Jurkat, Clone E6-1 (cell line): ENCODE data around the gene GALNT17.
"Not testable (repeated sequence)": the region's sequence is repeated elsewhere in the genome, so short reads cannot be mapped to it uniquely, and the experiment has no call there.

Source experiments
- DNase-seq: peaks from one replicate; pipeline ENCODE4 v3.0.0-alpha.2; 2011; ENCODE audit warnings: low read depth, low spot score
- H3K4me3 ChIP-seq: 2 replicates; pipeline ENCODE4 v1.5.1; 2011; ENCODE audit warnings: mild to moderate bottlenecking, low read length, control low read depth, moderate library complexity

GALNT17 gene

DNA sequence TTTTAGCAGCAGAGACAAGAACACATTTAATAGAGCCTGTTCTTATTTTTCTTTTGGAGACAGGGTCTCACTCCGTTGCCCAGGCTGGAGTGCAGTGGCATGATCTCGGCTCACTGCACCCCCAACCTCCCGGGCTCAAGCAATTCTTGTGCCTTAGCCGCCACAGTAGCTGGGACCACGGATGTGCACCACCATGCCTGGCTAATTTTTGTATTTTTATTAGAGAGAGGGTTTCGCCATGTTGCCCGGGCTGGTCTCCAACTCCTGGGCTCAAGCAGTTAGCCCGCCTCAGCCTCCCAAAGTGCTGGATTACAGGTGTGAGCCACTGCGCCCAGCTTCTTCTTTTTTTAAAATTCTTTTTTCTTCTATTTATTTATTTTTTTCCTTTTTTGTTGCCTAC is 23.3 kb downstream of the GALNT17 start:
- no peak overlapping the region for H3K4me3 ChIP-seq
- DNase-seq = no peak

DNA sequence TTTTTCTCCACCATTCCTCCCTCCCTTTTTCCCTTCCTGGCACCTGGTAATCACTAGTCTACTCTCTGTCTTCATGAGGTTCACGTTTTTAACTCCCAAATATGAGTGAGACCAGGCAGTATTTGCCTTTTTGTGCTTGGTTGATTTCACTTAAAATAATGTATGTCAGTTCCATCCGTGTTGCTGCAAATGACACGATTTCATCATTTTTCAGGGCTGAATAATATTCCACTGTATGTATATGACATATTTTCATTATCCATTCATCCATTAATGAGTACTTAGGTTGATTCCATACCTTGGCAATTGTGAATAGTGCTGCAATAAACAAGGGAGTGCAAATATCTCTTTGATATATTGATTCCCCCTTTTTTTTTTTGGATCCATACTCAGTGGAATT is 25.8 kb downstream of the GALNT17 start:
- no peak overlapping the region for H3K4me3 ChIP-seq
- DNase-seq = no peak

DNA sequence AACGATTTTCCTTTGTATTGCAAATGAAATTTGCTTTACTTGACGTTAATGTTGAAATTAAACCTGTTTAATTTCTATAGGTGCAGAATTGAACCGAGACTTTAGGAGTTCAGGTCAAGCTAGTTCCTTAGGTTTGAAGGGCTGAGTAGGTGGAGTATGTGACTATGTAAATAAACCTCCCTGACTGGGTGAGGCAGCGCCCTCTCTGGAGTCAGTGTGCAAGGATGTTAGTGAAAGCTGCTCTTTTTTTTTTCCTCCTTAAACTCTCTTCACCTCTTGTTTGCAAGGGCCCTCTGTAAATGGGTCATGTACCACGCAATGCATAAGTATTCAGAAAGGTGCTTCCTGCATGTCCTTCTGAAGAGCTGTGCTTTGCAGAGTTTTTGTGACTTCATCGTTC is 33.8 kb downstream of the GALNT17 start:
- H3K4me3 ChIP-seq = no peak overlapping the region
- no peak for DNase-seq

DNA sequence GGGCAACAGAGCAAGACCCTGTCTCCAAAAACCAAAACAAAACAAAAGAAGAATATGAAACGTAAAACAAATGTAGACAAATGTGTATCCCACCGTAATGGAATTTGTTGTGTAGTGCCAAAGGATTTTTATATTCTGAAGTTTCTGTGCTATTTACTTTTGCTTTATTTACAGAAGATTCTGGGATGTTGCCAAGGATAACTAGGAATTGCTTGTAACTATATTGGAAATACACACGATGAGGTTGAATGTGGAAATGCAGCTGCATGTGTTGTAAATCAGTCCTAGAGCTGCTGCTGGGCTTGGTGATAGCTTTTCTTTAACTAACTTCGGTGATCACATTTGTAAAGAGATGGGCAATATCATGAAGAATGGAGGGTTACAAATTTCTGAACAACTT is 39.5 kb downstream of the GALNT17 start:
- DNase-seq = no peak
- no peak overlapping the region for H3K4me3 ChIP-seq

DNA sequence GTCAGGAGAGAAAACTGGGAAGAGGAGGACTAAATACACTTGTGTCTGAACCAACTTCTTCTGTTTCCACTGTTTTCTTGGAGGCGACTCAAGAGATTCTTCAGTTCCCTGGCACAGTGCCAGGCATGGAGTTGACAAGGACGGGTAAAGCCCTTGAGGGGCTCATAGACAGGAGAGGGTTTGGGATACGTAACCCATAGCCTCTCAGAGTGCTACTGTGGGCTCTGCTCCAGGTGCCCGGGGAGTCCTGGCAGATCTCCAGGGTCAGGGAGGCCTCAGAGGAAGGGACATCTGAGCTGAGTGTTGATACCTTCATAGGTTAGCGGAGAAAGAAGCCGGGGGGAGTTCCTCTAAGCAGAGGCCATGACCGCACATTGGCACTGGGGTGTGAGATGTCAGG is 42.0 kb downstream of the GALNT17 start:
- H3K4me3 ChIP-seq = no peak overlapping the region
- DNase-seq = no peak

DNA sequence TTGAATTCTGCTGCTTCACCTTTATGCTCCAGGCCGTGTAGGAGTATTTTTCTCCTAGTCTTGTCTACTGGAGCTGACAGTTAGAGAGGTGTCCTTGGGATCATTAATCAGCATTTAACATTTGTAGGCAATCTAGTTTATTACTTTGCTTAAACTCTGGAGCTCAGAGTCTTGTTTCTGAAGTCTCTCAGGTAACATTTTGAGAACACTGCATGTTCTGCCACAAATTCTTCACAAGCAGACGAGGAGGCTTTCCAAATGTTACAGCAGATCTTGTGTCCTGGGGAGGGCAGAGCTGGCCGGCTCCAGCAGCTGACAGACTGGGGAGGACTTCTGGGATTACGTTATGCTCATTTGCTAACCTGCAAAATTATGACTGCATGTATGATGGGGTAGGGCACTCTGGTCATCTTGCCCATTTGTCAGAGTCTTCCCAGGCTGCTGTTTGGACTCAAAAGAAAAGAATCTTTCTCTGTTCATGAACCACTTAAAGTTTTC is 50.5 kb downstream of the GALNT17 start:
- H3K4me3 ChIP-seq = no peak overlapping the region
- DNase-seq = no peak

DNA sequence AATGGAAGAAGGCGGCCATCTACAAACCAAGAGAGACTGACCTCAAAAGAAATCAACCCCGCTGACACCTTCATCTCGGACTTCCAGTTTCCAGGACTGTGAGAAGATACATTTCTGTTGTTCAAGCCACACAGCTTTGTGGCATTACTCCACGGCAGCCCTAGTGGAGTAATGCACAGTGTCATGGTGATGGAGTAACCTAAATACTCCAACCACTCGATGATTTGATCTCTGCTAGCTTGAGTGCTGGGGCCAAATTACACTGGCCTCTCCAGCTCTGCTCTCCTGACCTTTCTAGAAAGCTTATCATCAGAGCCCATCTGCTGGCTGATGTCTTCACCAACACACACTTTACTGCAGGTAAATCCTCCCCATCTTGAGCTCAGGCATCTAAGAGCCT is 52.2 kb downstream of the GALNT17 start:
- H3K4me3 ChIP-seq = no peak overlapping the region
- no peak for DNase-seq

DNA sequence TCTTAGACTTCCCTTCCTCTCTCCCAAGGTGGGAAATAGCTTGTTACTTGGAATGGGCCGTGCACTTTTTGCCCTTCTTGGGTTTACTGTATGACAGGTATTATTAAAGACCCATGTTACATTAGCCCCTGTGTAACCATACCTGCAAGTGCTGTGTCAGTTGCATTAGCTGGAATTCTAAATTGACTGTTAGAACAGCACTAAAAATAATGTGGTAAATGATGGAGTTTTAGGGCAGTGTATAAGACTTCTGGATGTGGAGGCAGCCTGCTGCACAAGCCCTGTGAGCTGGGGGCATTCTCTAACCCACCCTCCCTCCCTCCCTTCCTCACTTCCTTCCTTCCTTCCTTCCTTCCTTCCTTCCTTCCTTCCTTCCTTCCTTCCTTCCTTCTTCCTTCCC is 52.7 kb downstream of the GALNT17 start:
- H3K4me3 ChIP-seq = no peak overlapping the region
- no peak for DNase-seq

DNA sequence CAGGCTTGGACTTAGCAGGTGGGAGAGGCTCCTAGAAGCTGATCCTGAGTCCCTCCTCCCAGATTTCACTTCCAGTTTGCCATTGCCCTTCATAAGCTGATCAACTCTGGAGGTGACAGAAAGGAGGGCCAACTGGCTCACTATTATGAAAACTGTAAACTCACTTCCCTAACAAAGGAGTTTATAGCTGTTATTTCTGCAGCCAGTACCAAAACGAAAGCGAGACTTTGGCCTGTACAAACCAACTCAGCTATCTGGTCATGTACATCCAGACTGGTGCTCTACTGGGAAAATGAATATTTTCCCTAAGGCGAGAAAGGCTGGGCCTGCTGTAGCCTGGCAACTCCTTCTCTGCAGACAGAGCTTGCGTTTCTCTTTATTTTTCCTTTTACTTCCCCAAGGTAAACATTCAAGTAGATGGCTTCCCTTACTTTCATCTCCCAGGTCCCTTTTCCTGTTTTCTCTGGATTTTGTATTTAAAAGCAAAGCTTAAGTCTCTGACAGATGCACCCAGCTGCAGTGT is 54.7 kb downstream of the GALNT17 start:
- no peak overlapping the region for H3K4me3 ChIP-seq
- DNase-seq = no peak

DNA sequence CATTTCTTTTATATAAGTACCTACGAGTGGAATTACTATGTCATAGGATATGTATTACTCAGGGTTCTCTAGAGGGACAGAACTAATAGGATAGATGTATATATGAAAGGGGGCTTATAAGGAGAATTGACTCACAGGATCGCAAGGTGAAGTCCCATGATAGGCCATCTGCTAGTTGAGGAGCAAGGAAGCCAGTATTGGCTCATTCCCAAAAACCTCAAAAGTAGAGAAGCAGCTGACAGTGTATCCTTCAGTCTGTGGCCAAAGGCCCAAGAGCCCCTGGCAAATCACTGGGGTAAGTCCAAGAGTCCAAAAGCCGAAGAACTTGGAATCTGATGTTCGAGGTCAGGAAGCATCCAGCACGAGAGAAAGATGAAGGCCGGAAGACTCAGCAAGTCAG is 59.8 kb downstream of the GALNT17 start:
- no peak for DNase-seq
- no peak overlapping the region for H3K4me3 ChIP-seq

DNA sequence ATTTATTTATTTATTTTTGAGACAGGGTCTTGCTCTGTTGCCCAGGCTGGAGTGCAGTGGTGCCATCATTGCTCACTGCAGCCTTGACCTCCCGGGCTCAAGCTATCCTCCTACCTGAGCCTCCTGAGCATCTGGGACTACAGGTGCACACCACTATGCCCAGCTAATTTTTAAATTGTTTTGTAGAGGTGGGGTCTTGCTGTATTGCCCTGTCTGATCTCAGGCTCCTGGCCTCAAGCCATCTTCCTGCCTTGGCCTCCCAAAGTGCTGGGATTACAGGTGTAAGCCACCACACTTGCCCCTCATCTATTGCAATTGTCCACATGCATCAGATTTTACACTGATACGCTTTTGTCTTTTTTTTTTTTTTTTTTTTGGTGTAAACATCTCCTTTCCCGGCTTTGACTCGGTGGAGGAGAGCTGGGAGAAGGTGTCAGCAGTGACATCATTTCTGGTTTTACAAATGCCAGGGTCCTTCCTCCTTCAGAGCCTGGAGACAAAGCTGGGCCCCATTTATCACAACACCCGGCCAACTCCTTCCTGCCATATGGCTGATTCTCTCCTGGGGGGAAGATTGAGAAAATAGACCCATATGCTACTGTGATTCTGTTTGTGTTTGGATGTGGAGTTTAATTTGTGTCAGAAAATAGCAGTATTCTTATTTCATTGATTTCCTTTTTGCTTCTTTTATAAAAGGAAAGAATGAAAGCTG is 61.3 kb downstream of the GALNT17 start:
- no peak for DNase-seq
- no peak overlapping the region for H3K4me3 ChIP-seq

DNA sequence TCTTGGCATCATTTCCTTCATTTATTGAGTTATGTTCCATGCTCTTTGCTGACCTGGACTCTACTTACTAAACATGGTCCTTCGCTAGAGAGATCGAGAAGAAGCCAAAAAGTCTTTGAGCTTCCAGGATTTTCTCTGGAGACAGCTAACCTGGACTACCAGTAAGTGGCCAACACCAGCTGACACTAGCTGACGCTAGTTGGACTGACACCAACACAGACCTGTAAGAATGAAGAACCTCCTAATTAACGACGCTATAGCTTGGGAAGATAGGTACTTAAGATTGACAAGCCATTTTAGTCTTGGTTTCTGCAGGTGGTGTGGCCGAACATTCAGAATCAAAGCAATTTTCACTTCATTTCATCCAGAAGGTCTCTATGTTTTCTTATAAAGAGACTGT is 66.4 kb downstream of the GALNT17 start:
- no peak for DNase-seq
- H3K4me3 ChIP-seq = no peak overlapping the region

DNA sequence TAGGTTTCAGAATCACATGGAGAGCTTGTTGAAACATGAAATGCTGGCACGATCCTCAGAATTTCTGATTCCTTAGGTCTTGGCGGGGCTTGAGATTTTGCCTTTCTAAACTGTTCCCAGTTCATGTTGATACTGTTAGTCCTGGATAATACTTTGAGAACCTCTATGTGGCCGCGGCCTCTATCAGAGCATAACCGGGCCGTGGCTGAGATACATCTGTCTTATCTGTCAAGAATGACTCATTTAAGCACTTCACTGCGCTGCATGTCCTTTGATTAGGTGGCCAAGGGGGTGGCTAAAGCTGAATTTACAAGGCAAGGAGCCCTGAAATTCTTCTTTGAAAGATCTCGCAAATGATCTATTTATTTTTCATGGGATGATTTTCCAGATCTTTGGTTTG is 66.9 kb downstream of the GALNT17 start:
- no peak for DNase-seq
- no peak overlapping the region for H3K4me3 ChIP-seq

DNA sequence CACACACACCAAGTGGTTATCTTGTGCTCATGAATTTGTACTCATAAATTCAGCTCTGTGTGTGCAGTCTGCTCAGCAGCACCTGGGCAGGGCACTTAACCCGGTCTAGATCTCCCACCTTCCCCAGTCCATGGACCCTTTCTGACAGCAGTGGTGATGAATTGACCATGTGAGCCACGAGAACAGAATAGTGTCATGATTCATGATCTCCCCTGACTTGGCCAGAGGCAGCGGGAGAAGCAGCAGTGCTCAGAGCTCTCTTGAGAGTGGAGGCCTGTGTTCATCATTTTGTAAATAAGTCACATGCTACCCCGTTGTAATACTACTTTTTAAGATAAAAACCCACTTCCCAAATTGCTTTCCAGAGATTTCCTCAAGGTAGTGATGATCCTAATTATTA is 74.2 kb downstream of the GALNT17 start:
- no peak for DNase-seq
- H3K4me3 ChIP-seq = no peak overlapping the region

DNA sequence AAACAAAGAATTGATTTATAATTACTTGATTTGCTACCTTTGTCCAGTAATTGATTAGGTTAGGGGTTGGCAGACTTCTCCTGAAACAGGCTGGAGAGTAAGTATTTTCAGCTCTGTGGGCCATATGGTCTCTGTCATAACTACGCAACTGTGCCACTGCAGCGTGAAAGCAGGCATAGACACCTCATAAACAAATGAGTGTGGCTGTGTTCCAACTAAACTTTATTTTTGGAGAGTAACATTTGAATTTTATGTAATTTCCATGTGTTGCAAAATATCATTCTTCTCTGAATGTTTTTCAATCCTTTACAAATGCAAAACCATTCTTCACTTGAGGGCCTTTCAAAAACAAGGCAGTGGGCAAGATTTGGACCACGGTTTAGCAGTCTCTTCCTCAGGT is 76.9 kb downstream of the GALNT17 start:
- H3K4me3 ChIP-seq = no peak overlapping the region
- no peak for DNase-seq

DNA sequence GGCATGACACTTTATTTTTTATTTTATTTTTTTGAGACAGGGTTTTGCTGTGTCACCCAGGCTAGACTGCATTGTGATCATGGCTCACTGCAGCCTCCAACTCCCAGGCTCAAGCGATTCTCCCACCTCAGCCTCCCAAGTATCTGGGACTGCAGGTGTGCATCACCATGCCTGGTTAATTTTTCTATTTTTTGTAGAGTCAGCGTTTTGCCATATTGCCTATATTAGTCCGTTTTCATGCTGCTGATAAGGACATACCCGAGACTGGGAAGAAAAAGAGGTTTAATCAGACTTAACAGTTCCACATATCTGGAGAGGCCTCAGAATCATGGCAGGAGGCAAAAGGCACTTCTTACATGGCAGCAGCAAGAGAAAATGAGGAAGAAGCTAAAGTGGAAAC is 77.5 kb downstream of the GALNT17 start:
- not testable (repeated sequence) for H3K4me3 ChIP-seq, DNase-seq

DNA sequence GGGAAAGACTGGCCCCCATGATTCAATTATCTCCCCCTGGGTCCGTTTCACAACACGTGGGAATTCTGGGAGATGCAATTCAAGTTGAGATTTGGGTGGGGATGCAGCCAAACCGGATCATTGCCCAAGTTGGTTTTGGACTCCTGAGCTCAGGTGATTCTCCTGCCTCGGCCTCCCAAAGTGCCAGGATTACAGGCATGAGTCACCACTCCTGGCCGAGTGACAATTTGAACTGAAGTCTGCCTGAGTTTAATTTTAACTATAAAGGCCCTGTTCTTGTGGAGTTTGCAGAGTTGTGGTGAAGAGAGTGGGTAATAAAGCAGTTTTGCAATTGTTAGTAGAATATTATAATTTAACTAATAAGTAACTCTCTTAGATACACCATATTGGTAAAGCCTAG is 78.3 kb downstream of the GALNT17 start:
- no peak overlapping the region for H3K4me3 ChIP-seq
- DNase-seq = no peak

DNA sequence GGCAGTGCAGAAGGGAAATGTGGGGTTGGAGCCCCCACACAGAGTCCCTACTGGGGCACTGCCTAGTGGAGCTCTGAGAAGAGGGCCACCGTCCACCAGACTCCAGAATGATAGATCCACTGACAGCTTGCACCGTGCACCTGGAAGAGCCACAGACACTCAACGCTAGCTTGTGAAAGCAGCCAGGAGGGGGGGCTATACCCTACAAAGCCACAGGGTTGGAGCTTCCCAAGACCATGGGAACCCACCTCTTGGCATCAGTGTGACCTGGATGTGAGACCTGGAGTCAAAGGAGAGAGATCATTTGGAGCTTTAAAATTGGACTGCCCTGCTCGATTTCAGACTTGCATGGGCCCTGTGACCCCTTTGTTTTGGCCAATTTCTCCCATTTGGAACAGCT is 80.5 kb downstream of the GALNT17 start:
- not testable (repeated sequence) for DNase-seq, H3K4me3 ChIP-seq

DNA sequence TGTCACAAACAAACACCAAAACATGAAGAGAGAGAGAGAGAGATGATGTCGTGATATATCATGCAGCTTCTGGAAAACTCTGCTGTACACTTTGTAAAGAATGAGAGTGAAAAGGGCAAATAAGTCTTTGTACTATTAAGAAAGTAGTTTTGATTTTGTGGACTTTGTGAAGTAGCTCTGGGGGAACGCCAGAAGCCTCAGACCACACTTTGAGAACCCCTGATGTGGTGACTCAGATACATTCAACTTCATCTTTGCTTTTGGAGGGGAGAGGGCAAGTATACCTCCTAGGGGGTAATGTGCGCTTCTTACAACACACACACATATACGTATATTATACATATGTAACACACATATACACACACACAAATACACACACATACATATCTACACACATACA is 84.3 kb downstream of the GALNT17 start:
- no peak overlapping the region for H3K4me3 ChIP-seq
- DNase-seq = no peak

DNA sequence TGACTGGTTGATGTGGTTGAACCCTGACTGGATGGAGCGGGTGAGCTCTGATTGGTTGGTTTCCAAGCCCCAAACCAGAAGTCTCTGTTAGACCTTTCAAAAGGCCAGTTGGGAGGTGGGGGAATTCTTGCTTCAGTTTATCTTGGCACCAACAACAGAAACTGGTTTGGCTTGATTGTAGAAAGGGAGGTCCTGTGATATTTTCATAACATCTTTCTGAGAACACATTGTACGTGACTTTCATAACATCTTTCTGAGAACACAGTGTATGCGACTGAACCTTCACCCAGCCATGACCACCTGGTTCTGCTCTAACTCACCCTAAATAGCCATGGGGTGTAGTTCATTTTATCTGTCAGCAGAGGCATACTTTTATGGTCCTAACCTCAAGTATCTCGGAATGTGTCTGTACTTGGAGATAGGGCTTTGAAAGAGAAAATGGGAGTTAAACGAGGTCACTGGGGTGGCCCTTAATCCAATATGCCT is 88.3 kb downstream of the GALNT17 start:
- H3K4me3 ChIP-seq = no peak overlapping the region
- DNase-seq = no peak

DNA sequence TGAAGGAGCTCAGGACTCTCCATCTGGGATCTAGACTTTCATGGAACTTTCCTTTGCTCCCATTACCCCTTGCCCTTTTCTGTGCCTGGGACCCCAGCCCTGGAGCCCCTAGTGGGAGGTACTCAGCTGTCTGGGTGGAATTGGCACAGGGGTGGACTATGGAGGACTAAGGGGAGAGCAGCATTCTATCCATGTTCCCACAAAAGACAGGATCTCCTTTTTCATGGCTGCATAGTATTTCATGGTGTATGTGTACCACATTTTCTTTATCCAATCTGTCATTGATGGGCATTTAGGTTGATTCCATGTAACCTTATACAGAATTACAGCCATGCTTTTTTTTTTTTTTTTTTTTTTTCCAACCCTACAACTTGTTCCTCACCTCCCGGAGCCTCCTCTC is 89.1 kb downstream of the GALNT17 start:
- no peak overlapping the region for H3K4me3 ChIP-seq
- no peak for DNase-seq
